NOMO-1 treated with DMSO at 0.1 percent for 48 hours (cell line): Measurements from ENCODE around the gene FPGS.

ENCODE experiments used
- DNase-seq: peaks from one replicate; lab custom pipeline; 2025; ENCODE audit not compliant: unreplicated experiment; lab: John Stamatoyannopoulos, UW

Gene FPGS

DNA sequence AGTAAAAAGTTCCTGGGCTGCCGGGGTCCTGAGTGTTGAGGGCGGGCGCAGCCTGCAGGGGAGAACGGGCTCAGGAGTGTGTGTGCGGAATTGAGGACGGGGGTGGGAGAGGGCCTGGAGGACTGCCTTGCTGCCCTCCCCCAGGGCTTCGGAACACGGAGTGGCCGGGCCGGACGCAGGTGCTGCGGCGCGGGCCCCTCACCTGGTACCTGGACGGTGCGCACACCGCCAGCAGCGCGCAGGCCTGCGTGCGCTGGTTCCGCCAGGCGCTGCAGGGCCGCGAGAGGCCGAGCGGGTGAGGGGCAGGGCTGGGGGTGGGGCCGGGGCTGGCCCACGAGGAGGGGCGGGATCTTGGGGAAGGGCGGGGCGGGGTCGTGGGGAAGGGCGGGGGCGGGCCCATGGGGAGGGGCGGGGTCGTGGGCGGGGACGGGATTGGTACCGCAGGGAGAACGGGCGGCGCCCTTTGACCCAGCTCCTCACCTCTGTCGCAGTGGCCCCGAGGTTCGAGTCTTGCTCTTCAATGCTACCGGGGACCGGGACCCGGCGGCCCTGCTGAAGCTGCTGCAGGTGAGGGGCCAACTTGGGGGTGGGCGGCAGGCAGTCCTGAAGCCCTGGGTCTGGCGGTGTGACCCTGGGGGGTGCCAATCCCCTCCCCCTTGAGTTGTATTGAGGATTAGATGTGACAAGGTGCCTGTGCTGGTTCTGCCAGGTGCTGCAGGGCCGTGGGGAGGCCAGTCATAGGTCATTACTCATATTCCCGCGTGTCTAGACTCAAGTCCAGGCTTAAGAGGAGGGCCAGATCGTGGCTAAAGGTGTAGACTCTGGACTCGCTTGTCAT lies 7.1 kb downstream of the FPGS start:
- no peak for DNase-seq

- DNase-seq = no peak
These were observed 7.9 kb downstream of the FPGS start for GRCh38 chr9:127810378-127811187.

DNA sequence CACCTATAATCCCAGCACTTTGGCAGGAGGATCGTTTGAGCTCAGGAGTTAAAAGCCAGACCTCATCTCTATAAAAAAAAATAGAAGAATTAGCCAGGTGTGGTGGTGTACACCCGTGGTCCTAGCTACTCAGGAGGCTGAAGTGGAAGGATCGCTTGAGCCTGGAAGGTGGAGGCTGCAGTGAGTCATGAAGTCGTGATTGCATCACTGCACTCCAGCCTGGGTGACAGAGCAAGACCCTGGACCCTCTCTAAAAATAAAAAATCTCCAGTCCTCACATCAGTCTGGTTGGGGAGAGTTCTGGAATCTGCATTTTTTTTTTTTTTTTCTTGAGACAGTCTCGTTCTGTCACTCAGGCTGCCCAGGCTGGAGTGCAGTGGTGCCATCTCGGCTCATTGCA lies 9.3 kb downstream of the FPGS start:
- DNase-seq = no peak

DNA sequence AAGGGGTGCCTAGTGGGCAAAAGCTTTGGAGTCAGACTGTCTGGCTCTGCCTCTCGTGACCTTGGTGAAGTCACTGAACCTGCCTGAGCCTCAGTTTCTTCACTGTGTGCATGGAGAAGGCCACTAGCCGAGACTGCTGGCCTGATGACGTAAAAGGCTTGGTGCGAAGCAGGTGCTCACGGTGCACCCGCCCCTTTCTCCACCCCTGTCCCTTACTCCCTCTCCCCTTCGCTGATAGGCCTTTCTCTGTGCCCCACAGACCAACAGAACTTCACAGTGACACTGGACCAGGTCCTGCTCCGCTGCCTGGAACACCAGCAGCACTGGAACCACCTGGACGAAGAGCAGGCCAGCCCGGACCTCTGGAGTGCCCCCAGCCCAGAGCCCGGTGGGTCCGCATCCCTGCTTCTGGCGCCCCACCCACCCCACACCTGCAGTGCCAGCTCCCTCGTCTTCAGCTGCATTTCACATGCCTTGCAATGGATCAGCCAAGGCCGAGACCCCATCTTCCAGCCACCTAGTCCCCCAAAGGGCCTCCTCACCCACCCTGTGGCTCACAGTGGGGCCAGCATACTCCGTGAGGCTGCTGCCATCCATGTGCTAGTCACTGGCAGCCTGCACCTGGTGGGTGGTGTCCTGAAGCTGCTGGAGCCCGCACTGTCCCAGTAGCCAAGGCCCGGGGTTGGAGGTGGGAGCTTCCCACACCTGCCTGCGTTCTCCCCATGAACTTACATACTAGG lies 10.4 kb downstream of the FPGS start:
- no peak for DNase-seq

DNA sequence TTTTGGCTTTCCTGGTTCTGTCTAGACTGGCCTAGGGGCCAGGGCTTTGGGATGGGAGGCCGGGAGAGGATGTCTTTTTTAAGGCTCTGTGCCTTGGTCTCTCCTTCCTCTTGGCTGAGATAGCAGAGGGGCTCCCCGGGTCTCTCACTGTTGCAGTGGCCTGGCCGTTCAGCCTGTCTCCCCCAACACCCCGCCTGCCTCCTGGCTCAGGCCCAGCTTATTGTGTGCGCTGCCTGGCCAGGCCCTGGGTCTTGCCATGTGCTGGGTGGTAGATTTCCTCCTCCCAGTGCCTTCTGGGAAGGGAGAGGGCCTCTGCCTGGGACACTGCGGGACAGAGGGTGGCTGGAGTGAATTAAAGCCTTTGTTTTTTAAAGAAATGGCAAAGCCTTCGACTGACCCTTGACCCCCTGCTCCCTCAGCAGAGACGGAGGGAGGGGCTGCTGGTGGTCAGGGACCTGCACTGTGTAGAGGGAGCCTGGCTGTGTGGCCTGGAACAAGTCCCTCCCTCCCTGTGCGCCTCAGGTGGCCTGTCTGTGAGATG lies 11.1 kb downstream of the FPGS start:
- no peak for DNase-seq

- DNase-seq = no peak
These were observed 12.2 kb downstream of the FPGS start for GRCh38 chr9:127814619-127815511.

- no peak for DNase-seq
These were observed 13.1 kb downstream of the FPGS start for GRCh38 chr9:127815512-127816361.

DNA sequence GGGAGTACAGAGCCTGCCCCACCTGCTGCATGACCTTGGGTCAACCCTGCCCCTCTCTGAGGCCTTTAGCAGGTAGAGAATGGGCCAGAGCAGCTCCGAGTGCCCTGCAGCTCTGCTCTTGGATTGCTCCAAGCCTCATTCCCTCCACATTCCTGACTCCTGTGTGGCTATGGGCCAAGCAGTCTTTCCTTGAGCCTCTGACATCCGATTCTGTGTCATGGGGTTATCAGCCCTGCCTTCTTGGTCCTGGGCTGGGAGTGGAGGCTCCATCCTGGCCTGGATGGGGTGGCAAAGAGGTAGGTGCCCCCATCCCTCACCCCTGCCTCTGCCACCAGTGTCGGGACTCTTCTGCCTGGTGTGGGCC lies 13.7 kb downstream of the FPGS start:
- DNase-seq = no peak

- no peak for DNase-seq
These were observed 14.0 kb downstream of the FPGS start for GRCh38 chr9:127816728-127817127.

- no peak for DNase-seq
These were observed 15.3 kb downstream of the FPGS start for GRCh38 chr9:127817881-127818434.

GRCh38 chr9:127818574-127818973 lies 15.9 kb downstream of the FPGS start:
- no peak for DNase-seq

GRCh38 chr9:127822108-127822507 lies 19.4 kb downstream of the FPGS start:
- no peak for DNase-seq

GRCh38 chr9:127825319-127826051 lies 22.8 kb downstream of the FPGS start:
- DNase-seq = no peak

DNA sequence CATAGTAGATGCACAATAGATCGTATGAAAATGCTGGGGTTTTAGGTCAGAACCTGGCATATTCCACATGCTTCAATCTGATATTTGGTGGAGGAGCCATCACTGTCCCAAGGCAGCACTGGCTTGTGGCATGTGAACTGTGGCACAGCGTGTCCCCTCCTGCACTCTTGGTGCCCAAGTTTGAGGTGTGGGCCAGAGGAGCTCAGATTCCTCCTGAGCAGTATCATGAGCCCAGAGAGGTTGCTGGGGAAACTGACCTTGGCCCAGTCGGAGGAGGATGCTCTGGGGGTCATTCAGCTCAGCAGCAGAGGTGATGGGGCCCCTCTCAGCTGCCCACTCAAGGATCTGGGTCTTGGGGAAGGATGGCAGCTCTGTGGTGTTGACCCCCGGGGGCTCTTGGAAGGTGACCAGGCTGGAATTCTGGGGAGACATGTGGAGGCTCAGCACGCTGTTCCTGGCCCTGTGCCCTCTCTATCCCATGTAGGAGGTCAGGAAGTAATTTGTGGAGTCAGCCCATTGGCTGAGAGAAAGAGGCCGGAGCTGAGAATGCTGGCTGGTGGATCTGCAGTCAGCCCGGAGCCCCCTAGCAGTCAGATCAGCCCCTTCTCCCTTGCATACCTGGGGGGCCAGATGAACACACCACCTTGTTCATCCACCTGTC lies 23.7 kb downstream of the FPGS start:
- no peak for DNase-seq

- no peak for DNase-seq
These were observed 25.8 kb downstream of the FPGS start for GRCh38 chr9:127828262-127829031.

GRCh38 chr9:127829205-127829906 lies 26.7 kb downstream of the FPGS start:
- no peak for DNase-seq

- no peak for DNase-seq
These were observed 29.6 kb downstream of the FPGS start for GRCh38 chr9:127832248-127832647.
